GM19328 (cell line): ENCODE results near the gene NAV2.

ENCODE experiments used
- ATAC-seq: cut with Tn5 transposase; IDR thresholded peaks from one replicate; pipeline ENCODE4 v1.9.1; 2021; ENCODE audit warnings: mild to moderate bottlenecking, moderate library complexity; ENCODE audit not compliant: unreplicated experiment

Gene NAV2

DNA sequence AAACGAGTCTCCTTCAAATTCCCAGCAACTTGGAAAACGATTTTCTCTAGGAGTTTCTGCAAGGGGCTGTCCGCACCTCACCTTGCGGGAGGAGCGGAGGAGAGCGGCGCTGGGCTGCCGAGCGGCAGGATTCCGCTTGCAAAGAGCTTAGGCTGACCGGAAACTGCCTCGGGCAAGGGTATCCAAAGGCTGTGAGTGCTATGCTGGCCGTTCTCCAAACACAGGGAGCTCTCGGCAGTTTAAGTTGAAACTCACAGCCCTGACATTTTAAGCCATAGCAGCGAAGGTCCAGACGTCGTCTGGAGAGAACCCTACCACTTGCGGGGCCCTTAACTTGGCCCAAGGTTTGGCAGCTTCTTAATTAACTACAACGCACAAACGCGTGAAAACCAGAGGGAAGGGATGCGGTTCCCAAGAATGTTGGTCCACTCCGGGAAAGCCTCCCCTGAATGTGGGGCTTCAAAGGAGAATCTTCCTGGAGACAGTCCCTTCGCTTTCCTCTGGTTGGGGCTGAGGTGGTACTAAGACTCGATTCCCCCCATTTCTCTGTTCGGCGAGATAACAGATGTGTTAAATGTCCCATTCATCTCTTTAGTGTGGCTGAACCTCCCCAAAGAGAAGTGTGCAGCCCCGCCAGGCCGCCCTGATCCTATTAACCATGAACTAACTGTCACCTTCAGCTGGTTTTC, 448.7 kb downstream of the NAV2 start:
- ATAC-seq: no peak

DNA sequence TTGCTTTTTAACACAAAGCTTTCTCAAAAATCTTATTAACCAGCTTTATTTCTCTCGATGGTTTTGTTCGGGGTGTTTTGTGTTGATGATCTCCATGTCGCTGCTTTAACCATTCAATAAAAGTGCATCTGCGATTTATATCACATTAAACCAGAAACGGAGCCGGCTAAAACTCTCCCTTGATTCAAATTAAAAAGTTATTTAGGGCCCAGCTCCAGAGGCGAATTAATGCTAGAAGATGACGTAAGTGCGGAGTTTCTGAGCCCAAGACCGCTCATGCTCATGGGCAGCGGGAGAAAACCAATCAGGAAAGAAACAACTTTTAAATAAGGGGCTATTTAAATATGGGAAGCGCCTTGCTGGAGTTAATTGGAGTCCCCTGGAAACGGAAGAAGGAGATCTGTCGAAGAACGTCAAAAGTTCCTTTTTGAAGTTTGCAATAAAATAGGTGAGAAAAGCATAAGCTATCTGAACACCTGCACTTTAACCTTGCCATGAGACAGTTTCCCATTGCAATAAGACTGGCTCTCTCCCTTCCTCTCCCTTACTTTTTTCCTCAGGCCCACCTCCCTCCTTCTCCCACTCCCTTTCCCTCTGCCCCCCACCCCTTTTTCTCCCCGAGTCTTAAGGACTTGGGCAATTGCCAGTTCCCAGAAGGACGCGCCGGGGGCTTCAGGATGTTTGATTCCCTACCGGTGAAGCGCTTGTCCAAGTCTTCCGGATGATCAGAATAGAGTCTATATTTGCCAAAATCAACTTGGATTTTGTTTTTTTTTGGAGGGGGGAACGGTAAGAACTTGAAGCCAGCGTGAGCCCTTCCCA, 449.5 kb downstream of the NAV2 start:
- no peak for ATAC-seq

DNA sequence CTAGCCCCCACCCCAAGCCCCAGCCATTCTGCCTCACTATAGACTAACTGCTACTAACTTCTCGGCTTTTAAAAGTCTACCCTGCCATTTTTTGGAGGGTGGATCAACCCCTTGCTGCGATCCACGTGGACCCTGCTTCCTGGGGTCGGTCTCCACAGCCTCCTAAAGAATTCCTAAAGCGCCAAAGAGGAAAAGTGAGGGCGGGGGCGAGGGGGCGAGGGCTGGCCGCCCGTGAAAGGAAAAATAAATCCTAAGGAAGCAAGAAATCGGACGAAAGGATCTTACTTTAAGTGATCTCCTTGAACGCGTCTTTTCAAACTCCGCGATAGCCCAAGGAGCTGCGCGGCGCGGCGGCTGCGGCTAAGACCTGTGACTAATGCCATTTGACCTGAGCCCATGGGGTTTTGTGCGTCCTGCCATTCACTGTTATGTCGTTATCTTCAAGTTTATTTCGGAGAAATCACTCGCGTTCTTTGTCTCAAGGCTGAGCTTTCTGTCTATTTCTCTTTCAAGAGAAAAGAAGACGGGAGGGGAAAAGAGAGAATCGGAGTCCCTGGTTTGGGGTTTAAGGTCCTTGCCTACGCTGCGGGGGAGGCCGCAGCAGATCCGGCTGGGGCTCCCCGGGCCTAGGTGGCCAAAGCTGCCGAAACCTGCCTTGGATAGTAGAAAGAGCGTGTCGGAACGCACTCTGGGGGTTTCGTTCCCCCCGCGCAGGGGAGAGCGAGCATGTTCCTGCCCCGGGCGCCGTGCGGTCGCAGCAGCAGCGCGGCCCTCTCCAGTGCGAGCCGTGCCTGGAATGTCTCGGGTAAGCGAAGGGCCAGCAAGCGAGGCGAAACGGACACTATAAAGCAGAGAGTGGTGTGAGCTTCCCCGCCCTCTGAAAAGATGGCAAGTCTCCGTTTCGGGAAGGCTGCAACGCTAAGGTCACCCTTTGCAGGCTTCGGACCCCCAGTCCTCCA, 450.5 kb downstream of the NAV2 start:
- no peak for ATAC-seq

DNA sequence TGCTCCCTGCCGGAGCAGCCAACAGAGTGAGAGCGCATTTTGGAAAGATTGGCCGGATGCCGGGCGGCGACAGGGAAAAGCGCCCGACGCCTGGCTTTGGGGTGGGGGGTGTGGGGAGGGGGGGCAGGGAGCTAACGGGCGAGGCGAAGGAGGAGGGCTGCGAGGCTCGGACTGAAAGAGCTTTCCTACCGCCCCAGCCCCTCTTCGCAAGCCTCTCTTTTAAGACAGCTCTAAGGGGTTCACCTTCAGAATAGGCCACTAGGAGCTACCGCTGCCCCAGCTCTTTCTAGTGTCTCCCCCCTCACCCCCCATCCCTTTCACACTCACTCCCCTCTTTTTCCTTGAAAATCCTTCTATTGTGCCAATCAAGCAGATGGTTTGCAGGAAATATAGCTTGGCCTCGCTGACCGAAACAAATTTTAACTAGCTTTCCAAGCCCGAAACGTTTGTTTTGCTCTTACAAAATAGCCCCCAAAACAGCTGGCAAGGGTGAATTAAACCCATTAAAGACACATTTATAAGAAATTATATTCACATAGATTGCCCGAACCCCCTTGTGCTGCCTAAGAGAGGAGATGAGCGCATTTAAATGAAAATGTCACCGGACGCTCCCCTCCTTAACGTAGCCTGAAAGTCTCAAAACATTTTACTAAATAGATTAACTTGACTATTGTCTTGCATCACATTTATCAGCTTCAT, 451.3 kb downstream of the NAV2 start:
- no peak for ATAC-seq
